OCI-LY1 (cell line): ENCODE measurements around the gene OR51E2.

Source experiments
- CTCF ChIP-seq: fragments of 200-600 bp; sonication (generic), shearing (Covaris generic); IDR thresholded peaks from 2 replicates; pipeline ENCODE4 v1.5.1; 2017; ENCODE audit warnings: mild to moderate bottlenecking, antibody characterized with exemption, low read length, moderate library complexity, mixed read lengths
- EZH2 ChIP-seq: fragments of 200-600 bp; sonication (generic), shearing (Covaris generic); IDR thresholded peaks from 2 replicates; pipeline ENCODE4 v1.8.0; 2017; ENCODE audit warnings: borderline replicate concordance, mixed run types, mild to moderate bottlenecking, antibody characterized with exemption, low read length, moderate library complexity, mixed read lengths

- TF ChIP-seq CTCF (no peak), EZH2 (no peak)
Observed at GRCh38 chr11:4672470-4672869, 25.2 kb downstream of the OR51E2 start.
